Effector CD8-positive, alpha-beta T cell (primary cell): ENCODE data around the gene SORCS2.

ENCODE experiments used
- DNase-seq: peaks from one replicate; lab custom pipeline; 2025; lab: John Stamatoyannopoulos, UW

Gene SORCS2

GRCh38 chr4:7510066-7510465 lies 317.7 kb downstream of the SORCS2 start:
- no peak for DNase-seq

- DNase-seq = no peak
Measured at GRCh38 chr4:7510538-7510937, 318.2 kb downstream of the SORCS2 start.

- no peak for DNase-seq
Measured at GRCh38 chr4:7511525-7511924, 319.2 kb downstream of the SORCS2 start.

- DNase-seq = no peak
Measured at GRCh38 chr4:7512428-7512827, 320.1 kb downstream of the SORCS2 start.

GRCh38 chr4:7512946-7513345 lies 320.6 kb downstream of the SORCS2 start:
- no peak for DNase-seq

- no peak for DNase-seq
Measured at GRCh38 chr4:7513671-7514070, 321.3 kb downstream of the SORCS2 start.

- no peak for DNase-seq
Measured at GRCh38 chr4:7514281-7514680, 321.9 kb downstream of the SORCS2 start.

GRCh38 chr4:7514789-7515188 lies 322.5 kb downstream of the SORCS2 start:
- no peak for DNase-seq

GRCh38 chr4:7515390-7515902 lies 323.1 kb downstream of the SORCS2 start:
- DNase-seq = no peak

- DNase-seq = no peak
Measured at GRCh38 chr4:7516096-7516772, 323.9 kb downstream of the SORCS2 start.

GRCh38 chr4:7516773-7517144 lies 324.4 kb downstream of the SORCS2 start:
- DNase-seq = no peak

- DNase-seq = no peak
Measured at GRCh38 chr4:7518871-7519637, 326.7 kb downstream of the SORCS2 start.

GRCh38 chr4:7519638-7520376 lies 327.5 kb downstream of the SORCS2 start:
- no peak for DNase-seq

GRCh38 chr4:7521666-7522065 lies 329.3 kb downstream of the SORCS2 start:
- no peak for DNase-seq

- no peak for DNase-seq
Measured at GRCh38 chr4:7522452-7523220, 330.3 kb downstream of the SORCS2 start.

- no peak for DNase-seq
Measured at GRCh38 chr4:7523526-7523925, 331.2 kb downstream of the SORCS2 start.

GRCh38 chr4:7524064-7524682 lies 331.8 kb downstream of the SORCS2 start:
- no peak for DNase-seq

- DNase-seq = no peak
Measured at GRCh38 chr4:7524843-7525242, 332.5 kb downstream of the SORCS2 start.

GRCh38 chr4:7526491-7526890 lies 334.2 kb downstream of the SORCS2 start:
- DNase-seq = no peak

GRCh38 chr4:7526929-7527535 lies 334.7 kb downstream of the SORCS2 start:
- DNase-seq = no peak
